HuH-7.5 (cell line): ENCODE data around the gene CAPN6.

Source experiments
- DNase-seq: peaks from one replicate; pipeline ENCODE4 v3.0.0; 2011; ENCODE audit warnings: low spot score

Gene CAPN6

GRCh38 chrX:111270339-111270738 lies at the start of gene CAPN6:
CAPN6 (minus strand) TSS chrX:111270483; CDS start chrX:111263936, 6,547 bp downstream.
- no peak for DNase-seq

- no peak for DNase-seq
Measured at GRCh38 chrX:111319451-111319850, 49.2 kb upstream of the CAPN6 start.

- no peak for DNase-seq
Measured at GRCh38 chrX:111318901-111319300, 48.6 kb upstream of the CAPN6 start.

GRCh38 chrX:111309083-111309482 lies 38.8 kb upstream of the CAPN6 start:
- DNase-seq = no peak

- no peak for DNase-seq
Measured at GRCh38 chrX:111308039-111308438, 37.8 kb upstream of the CAPN6 start.

GRCh38 chrX:111302284-111302683 lies 32.0 kb upstream of the CAPN6 start:
- DNase-seq = no peak

- no peak for DNase-seq
Measured at GRCh38 chrX:111288841-111289240, 18.6 kb upstream of the CAPN6 start.

GRCh38 chrX:111284631-111285293 lies 14.5 kb upstream of the CAPN6 start:
- DNase-seq = no peak

GRCh38 chrX:111283446-111283845 lies 13.2 kb upstream of the CAPN6 start:
- no peak for DNase-seq

- DNase-seq = no peak
Measured at GRCh38 chrX:111282991-111283390, 12.7 kb upstream of the CAPN6 start.

- no peak for DNase-seq
Measured at GRCh38 chrX:111282139-111282538, 11.9 kb upstream of the CAPN6 start.

- no peak for DNase-seq
Measured at GRCh38 chrX:111268506-111268905, 1.8 kb downstream of the CAPN6 start.

GRCh38 chrX:111265486-111265885 lies 4.8 kb downstream of the CAPN6 start:
- no peak for DNase-seq

GRCh38 chrX:111264385-111264784 lies 5.9 kb downstream of the CAPN6 start:
- DNase-seq = no peak

- no peak for DNase-seq
Measured at GRCh38 chrX:111262086-111262485, 8.2 kb downstream of the CAPN6 start.

- DNase-seq = no peak
Measured at GRCh38 chrX:111260451-111260850, 9.8 kb downstream of the CAPN6 start.

- DNase-seq = no peak
Measured at GRCh38 chrX:111259559-111259958, 10.7 kb downstream of the CAPN6 start.

GRCh38 chrX:111257733-111258132 lies 12.6 kb downstream of the CAPN6 start:
- no peak for DNase-seq

GRCh38 chrX:111254896-111255693 lies 15.2 kb downstream of the CAPN6 start:
- no peak for DNase-seq

GRCh38 chrX:111244235-111244750 lies 26.0 kb downstream of the CAPN6 start:
- no peak for DNase-seq

- DNase-seq = no peak
Measured at GRCh38 chrX:111216293-111216801, 53.9 kb downstream of the CAPN6 start.

- DNase-seq = no peak
Measured at GRCh38 chrX:111207851-111208250, 62.4 kb downstream of the CAPN6 start.

GRCh38 chrX:111200327-111200726 lies 70.0 kb downstream of the CAPN6 start:
- no peak for DNase-seq
